Measurements from ENCODE around the gene KRTAP2-1. TPM values are rescaled to one million over a fixed set of nuclear protein-coding genes. Genes with fewer than 3 reads are reported as not detected.

The KRTAP2-1 gene
- total and polyA plus RNA-seq, 2 experiments from 2014 or later = not detected

- no peak overlapping the region for H3K27ac ChIP-seq (ENCODE audit: low read depth)
- TF ChIP-seq ZNF462 (CRISPR knock-in tag; IDR thresholded peaks at IDR 0.05) = no peak
- H2AFZ ChIP-seq = no peak overlapping the region
- no peaks in the 10 kb centered on the region for H3K4me1 ChIP-seq (ENCODE audit: insufficient read depth)
- no peak overlapping the region for H3K4me2 ChIP-seq
- no peaks in the 10 kb centered on the region for H3K4me1 Mint-ChIP-seq
- no peaks in the 10 kb centered on the region for H3F3A ChIP-seq (replicated peaks; ENCODE audit: low read depth)
- H3K79me2 ChIP-seq (replicated peaks; ENCODE audit: insufficient read depth) = no peaks in the 10 kb centered on the region
- H3K36me3 ChIP-seq (ENCODE audit: insufficient read depth) = no peaks in the 10 kb centered on the region
- H3K27me3 ChIP-seq (ENCODE audit: insufficient read depth) = no peaks in the 10 kb centered on the region
- H3K27ac Mint-ChIP-seq = no peak overlapping the region
- H4K20me1 ChIP-seq (replicated peaks; ENCODE audit: insufficient read depth) = no peaks in the 10 kb centered on the region
- DNase-seq (ENCODE audit: low spot score) (no peak), ATAC-seq (no peak)
- no peak overlapping the region for H3K4me3 Mint-ChIP-seq
- no peaks in the 10 kb centered on the region for H3K36me3 Mint-ChIP-seq (ENCODE audit: low read depth)
- peaks cover 2% of the 10 kb centered on the region for H3K27me3 Mint-ChIP-seq (ENCODE audit: insufficient read depth, low read depth, poor library complexity)
- no peaks in the 10 kb centered on the region for H3K9me3 Mint-ChIP-seq
- H3K9me2 ChIP-seq (ENCODE audit: insufficient read depth) = no peaks in the 10 kb centered on the region
- H3K4me3 ChIP-seq = no peak overlapping the region
These were observed 26.8 kb downstream of the KRTAP2-1 start for GRCh38 chr17:41020336-41020735.

- no peak for DNase-seq (ENCODE audit: low spot score)
- Mint-ChIP-seq H3K36me3 (ENCODE audit: low read depth) (no peaks in the 10 kb centered on the region), H3K9me3 (no peaks in the 10 kb centered on the region), H3K4me3 (no peak overlapping the region), H3K27ac (no peak overlapping the region), H3K27me3 (ENCODE audit: insufficient read depth, low read depth, poor library complexity) (no peaks in the 10 kb centered on the region), H3K4me1 (no peaks in the 10 kb centered on the region)
- Histone ChIP-seq H4K20me1 (replicated peaks; ENCODE audit: insufficient read depth) (no peaks in the 10 kb centered on the region), H3K36me3 (ENCODE audit: insufficient read depth) (no peaks in the 10 kb centered on the region), H3K27me3 (ENCODE audit: insufficient read depth) (no peaks in the 10 kb centered on the region), H3K9me2 (ENCODE audit: insufficient read depth) (no peaks in the 10 kb centered on the region), H3K27ac (ENCODE audit: low read depth) (no peak overlapping the region), H3K4me3 (no peak overlapping the region), H2AFZ (no peak overlapping the region), H3F3A (replicated peaks; ENCODE audit: low read depth) (no peaks in the 10 kb centered on the region), H3K4me2 (no peak overlapping the region), H3K79me2 (replicated peaks; ENCODE audit: insufficient read depth) (no peaks in the 10 kb centered on the region), H3K4me1 (ENCODE audit: insufficient read depth) (no peaks in the 10 kb centered on the region)
- ATAC-seq = no peak
- no peak for TF ChIP-seq ZNF114 (CRISPR knock-in tag; IDR thresholded peaks at IDR 0.05)
- TF ChIP-seq CTCF (conservative IDR thresholded peaks at IDR 0.05; ENCODE audit: low read depth in 2 of 2) = no peak
- TF ChIP-seq REST (IDR thresholded peaks at IDR 0.05; ENCODE audit: unreplicated experiment) = no peak
- TF ChIP-seq JUNB (IDR thresholded peaks at IDR 0.05; ENCODE audit: unreplicated experiment) = no peak
These were observed 27.7 kb downstream of the KRTAP2-1 start for GRCh38 chr17:41019415-41019814.

Measured in GM23338 (cell line).